AG09309 (cell line): ENCODE measurements around the gene UEVLD.

Source experiments
- DNase-seq: peaks from one replicate; pipeline ENCODE4 v3.0.0-alpha.2; 2010; ENCODE audit warnings: low read depth
- H3K4me3 ChIP-seq: 2 replicates; pipeline ENCODE4 v1.5.1; 2011; ENCODE audit warnings: mild to moderate bottlenecking, low read depth, low read length, moderate library complexity; ENCODE audit not compliant: control insufficient read depth
- TF ChIP-seq, protein P1 (sequence below): IDR thresholded peaks from 2 replicates; pipeline ENCODE4 v1.5.1; 2011; ENCODE audit warnings: mild to moderate bottlenecking, low read depth, low read length, inconsistent platforms; ENCODE audit not compliant: insufficient read depth, control insufficient read depth; ENCODE audit errors: missing control alignments

Gene UEVLD

DNA sequence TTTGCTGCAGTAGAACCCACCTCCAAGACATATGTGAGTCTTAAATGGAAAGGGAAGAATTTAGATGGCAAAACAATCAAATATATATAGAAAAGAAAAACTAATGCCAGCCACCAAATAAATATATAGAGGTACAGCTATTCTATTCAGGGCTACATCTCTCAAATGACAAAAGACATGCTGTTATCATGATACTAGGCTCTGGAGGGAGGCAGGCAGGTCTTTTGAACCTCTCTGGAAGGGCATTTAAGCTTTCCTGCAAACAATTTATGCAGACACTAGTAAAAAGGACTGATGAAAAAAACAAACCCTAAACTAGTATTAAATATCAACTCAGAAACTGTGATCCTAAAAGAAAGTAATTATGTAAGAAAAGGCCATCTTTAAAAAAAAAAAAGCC is 24.4 kb downstream of the UEVLD start:
- H3K4me3 ChIP-seq = no peak overlapping the region
- TF ChIP-seq, protein P1, sequence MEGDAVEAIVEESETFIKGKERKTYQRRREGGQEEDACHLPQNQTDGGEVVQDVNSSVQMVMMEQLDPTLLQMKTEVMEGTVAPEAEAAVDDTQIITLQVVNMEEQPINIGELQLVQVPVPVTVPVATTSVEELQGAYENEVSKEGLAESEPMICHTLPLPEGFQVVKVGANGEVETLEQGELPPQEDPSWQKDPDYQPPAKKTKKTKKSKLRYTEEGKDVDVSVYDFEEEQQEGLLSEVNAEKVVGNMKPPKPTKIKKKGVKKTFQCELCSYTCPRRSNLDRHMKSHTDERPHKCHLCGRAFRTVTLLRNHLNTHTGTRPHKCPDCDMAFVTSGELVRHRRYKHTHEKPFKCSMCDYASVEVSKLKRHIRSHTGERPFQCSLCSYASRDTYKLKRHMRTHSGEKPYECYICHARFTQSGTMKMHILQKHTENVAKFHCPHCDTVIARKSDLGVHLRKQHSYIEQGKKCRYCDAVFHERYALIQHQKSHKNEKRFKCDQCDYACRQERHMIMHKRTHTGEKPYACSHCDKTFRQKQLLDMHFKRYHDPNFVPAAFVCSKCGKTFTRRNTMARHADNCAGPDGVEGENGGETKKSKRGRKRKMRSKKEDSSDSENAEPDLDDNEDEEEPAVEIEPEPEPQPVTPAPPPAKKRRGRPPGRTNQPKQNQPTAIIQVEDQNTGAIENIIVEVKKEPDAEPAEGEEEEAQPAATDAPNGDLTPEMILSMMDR = no peak
- DNase-seq = no peak

DNA sequence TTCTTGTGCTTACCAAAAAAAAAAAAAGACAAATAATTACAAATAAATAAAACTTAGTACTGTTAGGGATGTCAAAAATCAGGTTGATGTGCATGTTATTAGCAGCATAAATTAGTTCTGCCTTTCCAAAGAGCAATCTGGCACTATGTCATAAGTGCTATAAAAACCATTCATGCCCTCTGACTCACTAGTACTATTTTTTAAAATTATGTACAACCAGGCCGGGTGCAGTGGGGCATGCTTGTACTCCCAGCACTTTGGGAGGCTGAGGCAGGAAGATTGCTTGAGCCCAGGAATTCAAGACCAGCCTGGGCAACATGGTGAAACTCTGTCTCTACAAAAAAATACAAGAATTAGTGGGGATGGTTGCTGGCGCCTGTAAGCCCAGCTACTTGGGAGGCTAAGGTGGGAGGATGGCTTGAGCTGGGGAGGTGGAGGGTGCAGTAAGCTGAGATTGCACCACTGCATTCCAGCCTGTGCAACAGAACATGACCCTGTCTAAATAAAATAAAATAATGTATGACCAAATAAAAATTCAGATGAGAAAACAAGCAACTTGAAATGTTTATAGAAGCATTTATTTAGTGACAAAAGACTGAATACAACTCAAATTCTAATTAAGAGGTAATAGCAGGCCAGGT is 25.3 kb downstream of the UEVLD start:
- TF ChIP-seq, protein P1 = no peak
- no peak for DNase-seq

DNA sequence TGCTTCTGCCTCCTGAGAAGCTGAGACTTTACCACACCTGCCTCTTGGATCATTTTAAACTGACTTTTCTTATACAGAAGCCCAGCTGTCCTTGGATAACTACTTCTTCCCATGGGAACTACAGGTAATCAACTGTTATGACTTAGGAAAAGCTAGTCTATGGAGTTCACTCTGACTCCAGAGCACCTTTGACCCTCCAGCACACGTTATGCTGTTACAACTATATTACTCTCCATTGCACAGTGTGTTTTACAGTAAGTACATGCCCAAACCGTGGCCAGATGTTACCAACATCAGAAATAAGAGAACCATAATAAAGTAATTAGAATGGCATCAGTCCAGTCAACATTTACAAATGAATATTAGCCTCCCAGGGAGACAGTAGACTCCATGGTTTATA is 40.5 kb downstream of the UEVLD start:
- no peak overlapping the region for H3K4me3 ChIP-seq
- no peak for DNase-seq
- TF ChIP-seq, protein P1 = no peak

More for the DNA sequence above, 25.3 kb downstream of the UEVLD start:
- no peak overlapping the region for H3K4me3 ChIP-seq

DNA sequence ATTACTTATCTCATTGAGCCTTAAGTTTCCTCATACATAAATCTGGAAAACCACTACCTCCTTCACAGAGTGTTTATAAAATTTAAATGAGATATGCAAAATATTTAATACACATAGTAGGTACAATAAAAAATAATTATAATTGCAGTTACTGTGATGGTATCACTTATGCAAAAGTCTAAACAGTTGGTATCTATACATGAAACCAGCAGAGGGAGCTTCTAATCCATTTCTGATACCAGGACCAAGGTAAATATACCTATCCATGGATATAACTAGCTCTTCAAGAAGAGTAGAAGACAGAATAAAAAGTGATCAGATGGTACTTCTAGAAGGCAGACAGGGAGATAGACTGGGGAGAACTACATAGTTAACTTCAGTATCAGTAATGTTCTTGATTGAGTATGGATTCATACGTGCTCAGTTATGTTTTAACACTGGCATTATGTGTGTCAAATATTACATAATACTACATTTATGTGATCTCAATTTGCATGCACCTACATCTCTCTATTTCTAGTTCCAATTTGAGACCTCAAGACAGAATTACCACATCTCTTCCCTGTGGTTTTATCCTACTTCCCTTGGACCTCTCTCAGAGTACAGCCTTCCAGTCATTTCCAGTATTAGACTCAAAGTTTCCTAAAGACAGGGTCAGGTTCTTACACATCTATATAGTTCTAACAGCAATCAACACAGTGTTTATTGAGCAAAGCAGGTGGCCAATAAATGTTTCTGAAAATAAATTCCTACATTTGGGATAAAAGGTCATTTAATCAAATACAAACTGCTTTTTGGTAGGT is 48.1 kb downstream of the UEVLD start:
- DNase-seq = no peak
- H3K4me3 ChIP-seq = no peak overlapping the region
- TF ChIP-seq, protein P1 = peak; percentile 26

DNA sequence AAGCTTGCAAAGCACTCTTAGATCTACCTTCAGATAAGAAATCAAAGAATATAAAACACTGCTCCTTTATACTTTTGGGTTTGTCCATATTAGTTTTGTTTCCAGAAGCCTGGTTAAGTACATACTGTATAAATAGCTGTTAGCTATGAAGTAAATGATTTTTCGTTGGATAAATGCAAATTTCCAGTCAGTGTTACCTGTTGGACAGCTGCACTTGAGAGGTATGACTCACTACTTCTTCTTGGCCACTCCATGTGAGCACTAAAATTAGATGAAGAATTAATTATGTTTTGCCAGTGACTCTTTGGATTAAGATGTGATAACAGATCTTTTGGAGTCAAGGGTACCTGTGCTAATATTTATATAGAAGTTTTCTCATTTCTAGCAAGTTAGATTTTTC is 52.3 kb downstream of the UEVLD start:
- TF ChIP-seq, protein P1 = no peak
- DNase-seq = no peak
- H3K4me3 ChIP-seq = no peak overlapping the region

DNA sequence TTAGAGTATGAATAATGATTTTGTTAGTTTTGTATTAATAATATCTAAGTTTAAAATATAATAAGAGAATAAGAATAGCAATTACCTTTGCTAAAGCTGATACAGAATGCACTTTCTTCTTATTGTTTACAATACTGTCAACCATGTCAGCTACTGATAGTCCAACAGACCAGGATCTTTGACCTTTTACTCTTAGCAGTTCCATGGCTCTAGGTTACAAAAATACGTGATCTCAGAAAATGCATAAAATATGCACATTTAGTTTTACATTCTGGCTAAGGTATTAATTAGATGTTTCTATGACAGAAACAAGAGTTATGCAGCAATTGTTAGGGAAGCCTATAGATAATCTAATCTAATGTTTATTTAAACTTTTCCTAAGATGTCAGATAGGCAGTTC is 54.3 kb downstream of the UEVLD start:
- DNase-seq = no peak
- TF ChIP-seq, protein P1 = no peak
- H3K4me3 ChIP-seq = no peak overlapping the region
